Activated B cell treated with CpG ODN at 0.5 μM for 24 hours (primary cell): ENCODE data around the gene ARL3. TPM values are rescaled to one million over a fixed set of nuclear protein-coding genes. Genes with fewer than 3 reads are reported as not detected.

Experiments
- ATAC-seq: fragments of 200-7000 bp; cut with Tn5 transposase; one replicate; pipeline ENCODE4 v1.10.0; 2021; ENCODE audit warnings: low read depth, mild to moderate bottlenecking, moderate library complexity
- CTCF ChIA-PET: fragments of 350-600 bp; sonication (Branson Sonifier 250); formaldehyde crosslinking; loops from one replicate; lab custom pipeline; 2021; ENCODE audit warnings: antibody characterized with exemption; lab: Charles Lee
- POLR2A ChIA-PET: fragments of 350-600 bp; sonication (Branson Sonifier 250); formaldehyde crosslinking; loops from one replicate; lab custom pipeline; 2021; ENCODE audit warnings: antibody characterized with exemption; lab: Charles Lee
- DNase-seq: peaks from one replicate; pipeline ENCODE4 v3.0.0; 2022
- H3K27ac Mint-ChIP-seq: one replicate; pipeline ENCODE4 v1.8.0; 2020; ENCODE audit warnings: mixed read lengths
- H3K27me3 Mint-ChIP-seq: one replicate; pipeline ENCODE4 v1.8.0; 2021; ENCODE audit warnings: mixed read lengths
- H3K36me3 Mint-ChIP-seq: one replicate; pipeline ENCODE4 v1.8.0; 2021; ENCODE audit warnings: low read depth, mixed read lengths
- H3K4me1 Mint-ChIP-seq: one replicate; pipeline ENCODE4 v1.8.0; 2021; ENCODE audit warnings: mixed read lengths
- H3K4me3 Mint-ChIP-seq: one replicate; pipeline ENCODE4 v1.8.0; 2020; ENCODE audit warnings: mild to moderate bottlenecking, mixed read lengths
- H3K9me3 Mint-ChIP-seq: one replicate; pipeline ENCODE4 v1.8.0; 2020; ENCODE audit warnings: mixed read lengths
- CTCF ChIP-seq: fragments of 200-600 bp; IDR thresholded peaks from one replicate; pipeline ENCODE4 v1.8.0; 2022; ENCODE audit warnings: antibody characterized with exemption, mild to moderate bottlenecking
- intact Hi-C: fragments of 100-400 bp; cut with micrococcal nuclease; formaldehyde crosslinking; loops from one replicate; pipeline ENCODE4 v1.15.1; 2024
- total RNA-seq: library from RNA; stranded (reverse); gene quantifications from 2 replicates; pipeline ENCODE4 v1.2.3, GENCODE V29; 2022

ARL3 gene
- total RNA-seq, 1 donor from 2014 or later = 5.1 TPM

- ChIA-PET POLR2A (interaction anchor here (0.6 kb wide), 1 partner anchor 335 kb away, joined by 3 read pairs; no protein-coding TSS in a partner anchor), CTCF (interaction anchor here (2.3 kb wide), 1 partner anchor 172 kb away, joined by 6 read pairs; no protein-coding TSS in a partner anchor)
Observed at GRCh38 chr10:102729029-102730026, 15.1 kb upstream of the ARL3 start.

GRCh38 chr10:102727037-102727818 is 13.0 kb upstream of the ARL3 start:
- H3K27ac Mint-ChIP-seq = no peak overlapping the region
- POLR2A ChIA-PET = interaction anchor here (0.6 kb wide), 1 partner anchor 16 kb away, joined by 3 read pairs; the partner anchor contains the start of gene WBP1L

More at GRCh38 chr10:102729029-102730026, 15.1 kb upstream of the ARL3 start:
- no peaks in the 10 kb centered on the region for H3K9me3 Mint-ChIP-seq
- H3K4me1 Mint-ChIP-seq = no peaks in the 10 kb centered on the region
- peaks cover 66% of the 10 kb centered on the region for H3K36me3 Mint-ChIP-seq
- no peak for TF ChIP-seq CTCF
- intact Hi-C loops = loop anchor here (1.0 kb wide), 4 partner anchors 188 to 605 kb away; no protein-coding TSS in a partner anchor
- no peaks in the 10 kb centered on the region for H3K27me3 Mint-ChIP-seq
- no peak overlapping the region for H3K27ac Mint-ChIP-seq
- DNase-seq = peak; percentile 37
- no peak overlapping the region for H3K4me3 Mint-ChIP-seq
- peak; percentile 78 for ATAC-seq

GRCh38 chr10:102726274-102726673 is 12.1 kb upstream of the ARL3 start:
- no peak for TF ChIP-seq CTCF
- ChIA-PET CTCF (no interaction called here), POLR2A (no interaction called here)
- Mint-ChIP-seq H3K27ac (no peak overlapping the region), H3K4me3 (no peak overlapping the region), H3K9me3 (peaks cover 4% of the 10 kb centered on the region), H3K4me1 (no peaks in the 10 kb centered on the region), H3K27me3 (no peaks in the 10 kb centered on the region), H3K36me3 (peaks cover 46% of the 10 kb centered on the region)
- no peak for ATAC-seq
- DNase-seq = no peak
- intact Hi-C loops = no loop called here

More at GRCh38 chr10:102727037-102727818, 13.0 kb upstream of the ARL3 start:
- Mint-ChIP-seq H3K4me1 (no peaks in the 10 kb centered on the region), H3K9me3 (peaks cover 4% of the 10 kb centered on the region), H3K4me3 (no peak overlapping the region), H3K27me3 (no peaks in the 10 kb centered on the region), H3K36me3 (peaks cover 54% of the 10 kb centered on the region)
- intact Hi-C loops = no loop called here
- CTCF ChIA-PET = interaction anchor here (1.8 kb wide), 1 partner anchor 175 kb away, joined by 7 read pairs; no protein-coding TSS in a partner anchor
- TF ChIP-seq CTCF = no peak
- no peak for ATAC-seq
- DNase-seq = no peak

GRCh38 chr10:102723989-102724388 is 9.8 kb upstream of the ARL3 start:
- Mint-ChIP-seq H3K9me3 (peaks cover 4% of the 10 kb centered on the region), H3K36me3 (peaks cover 43% of the 10 kb centered on the region), H3K27ac (no peak overlapping the region), H3K27me3 (no peaks in the 10 kb centered on the region), H3K4me3 (no peak overlapping the region), H3K4me1 (peaks cover 2% of the 10 kb centered on the region)
- no peak for TF ChIP-seq CTCF
- intact Hi-C loops = no loop called here
- ATAC-seq = no peak
- ChIA-PET POLR2A (interaction anchor here (0.8 kb wide), 1 partner anchor 206 kb away, joined by 3 read pairs; no protein-coding TSS in a partner anchor), CTCF (no interaction called here)
- no peak for DNase-seq
